Fibroblast of lung (primary cell): ENCODE results near the gene CNGA1.

ENCODE experiments used
- CTCF ChIP-seq, 2 donors: IDR thresholded peaks in 1 of 2; conservative IDR thresholded peaks in 1 of 2; 1 replicate in 1 of 2; 2 replicates in 1 of 2; pipeline ENCODE4 v1.5.1; 2011 to 2012; ENCODE audit warnings: low read length in 2 of 2, control low read depth in 1 of 2, inconsistent platforms in 1 of 2, low read depth in 1 of 2, mild to moderate bottlenecking in 1 of 2
- EZH2 ChIP-seq: IDR thresholded peaks from 2 replicates; pipeline ENCODE4 v1.5.1; 2012; ENCODE audit warnings: low read length, control low read depth, mild to moderate bottlenecking; ENCODE audit errors: missing control alignments

- TF ChIP-seq CTCF (conservative IDR thresholded peaks at IDR 0.05 in 1 of 2, IDR thresholded peaks at IDR 0.05 in 1 of 2; ENCODE audit: low read depth in 1 of 2, low read length in 2 of 2) (no peak), EZH2 (no peak)
Measured at GRCh38 chr4:47913861-47914219, 102.6 kb downstream of the CNGA1 start.
